ENCODE data around the gene RAB28.

RAB28 gene

GRCh38 chr4:13432453-13432852 lies 51.7 kb downstream of the RAB28 start:
- DNase-seq (ENCODE audit: low read depth), result no peak
- no peak overlapping the region for H3K4me3 ChIP-seq (ENCODE audit: low read depth, low read length)
- no peak for TF ChIP-seq CTCF (IDR thresholded peaks at IDR 0.05; ENCODE audit: low read depth, low read length)
- no peak for TF ChIP-seq MAX (IDR thresholded peaks at IDR 0.05; ENCODE audit: low read depth, low read length)
- no peak for TF ChIP-seq MYC (IDR thresholded peaks at IDR 0.05; ENCODE audit: low read depth, low read length)
- no peak for TF ChIP-seq POLR2A (IDR thresholded peaks at IDR 0.05; ENCODE audit: extremely low read depth, insufficient read length)

GRCh38 chr4:13430834-13431568 lies 53.1 kb downstream of the RAB28 start:
- TF ChIP-seq CTCF (IDR thresholded peaks at IDR 0.05; ENCODE audit: low read depth, low read length) (peak; percentile 55), MAX (IDR thresholded peaks at IDR 0.05; ENCODE audit: low read depth, low read length) (no peak; the same call in 1 of the 2 replicates)
- DNase-seq (ENCODE audit: low read depth), result peak; percentile 49
- H3K4me3 ChIP-seq (ENCODE audit: low read depth, low read length), result no peak overlapping the region

- no peak for DNase-seq (ENCODE audit: low read depth)
- H3K4me3 ChIP-seq (ENCODE audit: low read depth, low read length), result no peak overlapping the region
- TF ChIP-seq POLR2A (IDR thresholded peaks at IDR 0.05; ENCODE audit: extremely low read depth, insufficient read length), result no peak
- TF ChIP-seq MYC (IDR thresholded peaks at IDR 0.05; ENCODE audit: low read depth, low read length), result no peak
- no peak for TF ChIP-seq CTCF (IDR thresholded peaks at IDR 0.05; ENCODE audit: low read depth, low read length)
- TF ChIP-seq MAX (IDR thresholded peaks at IDR 0.05; ENCODE audit: low read depth, low read length), result no peak
These were observed 56.4 kb downstream of the RAB28 start for GRCh38 chr4:13427599-13428325.

- DNase-seq (ENCODE audit: low read depth), result no peak
- TF ChIP-seq CTCF (IDR thresholded peaks at IDR 0.05; ENCODE audit: low read depth, low read length), result no peak
- TF ChIP-seq MAX (IDR thresholded peaks at IDR 0.05; ENCODE audit: low read depth, low read length), result no peak
- no peak for TF ChIP-seq POLR2A (IDR thresholded peaks at IDR 0.05; ENCODE audit: extremely low read depth, insufficient read length)
- no peak for TF ChIP-seq MYC (IDR thresholded peaks at IDR 0.05; ENCODE audit: low read depth, low read length)
- H3K4me3 ChIP-seq (ENCODE audit: low read depth, low read length), result no peak overlapping the region
These were observed 68.9 kb downstream of the RAB28 start for GRCh38 chr4:13415068-13415785.

GRCh38 chr4:13413729-13414437 lies 70.3 kb downstream of the RAB28 start:
- H3K4me3 ChIP-seq (ENCODE audit: low read depth, low read length), result no peak overlapping the region
- DNase-seq (ENCODE audit: low read depth), result no peak
- no peak for TF ChIP-seq MAX (IDR thresholded peaks at IDR 0.05; ENCODE audit: low read depth, low read length)
- no peak for TF ChIP-seq CTCF (IDR thresholded peaks at IDR 0.05; ENCODE audit: low read depth, low read length)
- TF ChIP-seq POLR2A (IDR thresholded peaks at IDR 0.05; ENCODE audit: extremely low read depth, insufficient read length), result no peak
- TF ChIP-seq MYC (IDR thresholded peaks at IDR 0.05; ENCODE audit: low read depth, low read length), result no peak
